A549 (cell line): ENCODE data around the gene PTPRN2. TPM values are rescaled to one million over a fixed set of nuclear protein-coding genes. Genes with fewer than 3 reads are reported as not detected.

Source experiments
- ATAC-seq, 2 experiments: fragments of 200-7000 bp in 1 of 2; fragments of >200 bp in 1 of 2; cut with Nextera tagmentation in 1 of 2; cut with Tn5 transposase in 1 of 2; 3 replicates each; pipeline versions ENCODE4 v1.8.0 to v1.9.1; 2018 to 2020; ENCODE audit warnings: mild to moderate bottlenecking in 1 of 2, moderate library complexity in 1 of 2
- CTCF ChIA-PET: fragments of 300-600 bp; sonication (Branson Sonifier 250); formaldehyde crosslinking; extraction: SDS; loops from one replicate; lab custom pipeline; 2021; ENCODE audit warnings: antibody characterized with exemption, inconsistent platforms; lab: Yijun Ruan, JAX
- POLR2A ChIA-PET: fragments of 350-600 bp; formaldehyde crosslinking; extraction: SDS; loops from one replicate; lab custom pipeline; 2021; ENCODE audit warnings: antibody characterized with exemption, inconsistent platforms; lab: Yijun Ruan, JAX
- DNase-seq, 2 experiments: peaks; one replicate each; pipeline versions ENCODE4 v3.0.0 to v3.0.0-alpha.2; 2011 to 2016; ENCODE audit warnings: low read depth in 1 of 2, low spot score in 1 of 2
- FAIRE-seq: peaks from 2 replicates; lab custom pipeline; 2011; peaks lifted over from hg19 to GRCh38; lab: Jason Lieb, UNC
- H3K27ac ChIP-seq, 2 experiments: fragments of >200 bp; sonication (Bioruptor Twin); formaldehyde crosslinking; 3 replicates each; pipeline ENCODE4 v1.5.1; 2016 to 2017
- H3K4me1 ChIP-seq: fragments of >200 bp; sonication (Bioruptor Twin); formaldehyde crosslinking; 3 replicates; pipeline ENCODE4 v1.6.1; 2016
- H3K4me2 ChIP-seq: fragments of >200 bp; sonication (Bioruptor Twin); formaldehyde crosslinking; 3 replicates; pipeline ENCODE4 v1.6.1; 2016
- H3K4me3 ChIP-seq: fragments of >200 bp; sonication (Bioruptor Twin); formaldehyde crosslinking; 3 replicates; pipeline ENCODE4 v1.5.1; 2016
- H3K9me3 ChIP-seq: fragments of >200 bp; sonication (Bioruptor Twin); formaldehyde crosslinking; 3 replicates; pipeline ENCODE4 v1.6.1; 2016
- ATOH8 ChIP-seq: fragments of 250-450 bp; sonication (Bioruptor Pico); IDR thresholded peaks from 2 replicates; pipeline ENCODE4 v1.5.0; 2020; ENCODE audit warnings: low read depth, mild to moderate bottlenecking, moderate library complexity
- BHLHE40 ChIP-seq: IDR thresholded peaks from 2 replicates; pipeline ENCODE4 v1.6.1; 2012; ENCODE audit warnings: low read depth, low read length, inconsistent platforms
- EHMT2 ChIP-seq: fragments of 200-600 bp; sonication (generic); IDR thresholded peaks from 2 replicates; pipeline ENCODE4 v1.6.1; 2016; ENCODE audit warnings: antibody characterized with exemption, low read depth, mild to moderate bottlenecking, moderate library complexity
- ELK1 ChIP-seq: fragments of 150-350 bp; IDR thresholded peaks from 2 replicates; pipeline ENCODE4 v1.6.1; 2014; ENCODE audit warnings: low read depth, mild to moderate bottlenecking, low read length
- EP300 ChIP-seq, 2 experiments: fragments of >200 bp; sonication (Bioruptor Twin); formaldehyde crosslinking; IDR thresholded peaks; 2 replicates in 1 of 2; 3 replicates in 1 of 2; pipeline ENCODE4 v1.6.1; 2016 to 2017
- HDAC2 ChIP-seq: fragments of 200-600 bp; sonication (generic); IDR thresholded peaks from 2 replicates; pipeline ENCODE4 v1.6.1; 2016
- HEYL ChIP-seq: fragments of 250-450 bp; sonication (Bioruptor Pico); IDR thresholded peaks from 2 replicates; pipeline ENCODE4 v1.8.0; 2021; ENCODE audit warnings: mild to moderate bottlenecking, moderate library complexity
- HMGXB4 ChIP-seq: fragments of 250-450 bp; sonication (Bioruptor Pico); IDR thresholded peaks from 2 replicates; pipeline ENCODE4 v1.5.0; 2021; ENCODE audit warnings: mild to moderate bottlenecking, moderate library complexity, borderline replicate concordance
- HOXB13 ChIP-seq: fragments of 250-450 bp; sonication (Bioruptor Pico); IDR thresholded peaks from 2 replicates; pipeline ENCODE4 v1.5.0; 2020; ENCODE audit warnings: low read depth, mild to moderate bottlenecking, moderate library complexity
- HOXB5 ChIP-seq: fragments of 250-450 bp; sonication (Bioruptor Pico); IDR thresholded peaks from 2 replicates; pipeline ENCODE4 v1.5.0; 2020; ENCODE audit warnings: mild to moderate bottlenecking, moderate library complexity
- JUN ChIP-seq, 2 experiments: fragments of >200 bp; sonication (Bioruptor Twin); formaldehyde crosslinking; IDR thresholded peaks; 2 replicates in 1 of 2; 3 replicates in 1 of 2; pipeline ENCODE4 v1.6.1; 2016 to 2017
- KDM1A ChIP-seq: fragments of 200-600 bp; sonication (generic); IDR thresholded peaks from 2 replicates; pipeline ENCODE4 v1.6.1; 2016; ENCODE audit warnings: low read depth, mild to moderate bottlenecking
- MAZ ChIP-seq: fragments of 150-350 bp; IDR thresholded peaks from 2 replicates; pipeline ENCODE4 v1.6.1; 2014; ENCODE audit warnings: antibody characterized with exemption, low read depth, low read length, borderline replicate concordance
- NR3C1 ChIP-seq: fragments of >200 bp; sonication (Bioruptor Twin); formaldehyde crosslinking; IDR thresholded peaks from 3 replicates; pipeline ENCODE4 v1.6.1; 2017
- POLR2A ChIP-seq: IDR thresholded peaks from 2 replicates; pipeline ENCODE4 v1.6.1; 2012; ENCODE audit warnings: mild to moderate bottlenecking, low read length
- RARB ChIP-seq: fragments of 250-450 bp; sonication (Bioruptor Pico); IDR thresholded peaks from 2 replicates; pipeline ENCODE4 v1.8.0; 2021; ENCODE audit warnings: mild to moderate bottlenecking, moderate library complexity
- RCOR1 ChIP-seq: fragments of 150-350 bp; IDR thresholded peaks from 2 replicates; pipeline ENCODE4 v1.6.1; 2014; ENCODE audit warnings: antibody characterized with exemption, low read length, low read depth
- RFX5 ChIP-seq: fragments of 450-650 bp; IDR thresholded peaks from 2 replicates; pipeline ENCODE4 v1.7.1; 2014; ENCODE audit warnings: antibody characterized with exemption, mild to moderate bottlenecking, moderate library complexity
- RNF2 ChIP-seq: fragments of 200-600 bp; sonication (generic); IDR thresholded peaks from 2 replicates; pipeline ENCODE4 v1.6.1; 2016; ENCODE audit warnings: low read depth, mild to moderate bottlenecking, antibody characterized with exemption, moderate library complexity, borderline replicate concordance
- SREBF2 ChIP-seq: fragments of 450-650 bp; IDR thresholded peaks from 2 replicates; pipeline ENCODE4 v1.6.1; 2014; ENCODE audit warnings: mild to moderate bottlenecking, moderate library complexity
- USF2 ChIP-seq: fragments of 450-650 bp; IDR thresholded peaks from 2 replicates; pipeline ENCODE4 v1.6.1; 2014; ENCODE audit warnings: antibody characterized with exemption
- whole genome bisulfite sequencing: methylation state at CpG from one replicate; pipeline ENCODE4 v1.1.6; 2017; ENCODE audit errors: missing lambda C conversion rate; 5-methylcytosine and 5-hydroxymethylcytosine counted together
- polyA plus RNA-seq, 4 experiments: library from polyadenylated mRNA; depleted of rRNA in 3 of 4; stranded (reverse); fragments of >200 nt; fragmentation: RNase III in 1 of 4; extraction: RNeasy Plus Mini Kit Qiagen cat#74134 plus additional on column Dnase treatment in 1 of 4; gene quantifications; 2 replicates in 3 of 4; 3 replicates in 1 of 4; pipeline ENCODE4 v1.2.3, GENCODE V29; 2011 to 2017

PTPRN2 gene
- polyA plus RNA-seq, 2 of the 4 experiments (the other 2 are of a cell fraction) = 0.41 to 1.2 TPM

GRCh38 chr7:157621131-157621681 is 966.4 kb downstream of the PTPRN2 start:
- no peak for DNase-seq

GRCh38 chr7:157620616-157621015 is 967.0 kb downstream of the PTPRN2 start:
- ChIA-PET CTCF (no interaction called here), POLR2A (no interaction called here)
- TF ChIP-seq ATOH8 (CRISPR knock-in tag) (no peak), BHLHE40 (no peak), POLR2A (no peak), RARB (CRISPR knock-in tag) (no peak), HMGXB4 (no peak), JUN (IDR thresholded peaks at IDR 0.05) (no peak), HEYL (CRISPR knock-in tag) (no peak), EHMT2 (no peak), RCOR1 (no peak), SREBF2 (no peak), HOXB5 (no peak), USF2 (no peak)
- DNase-seq (no peak), FAIRE-seq (no peak), ATAC-seq (no peak)
- Histone ChIP-seq H3K4me2 (no peak overlapping the region), H3K9me3 (no peaks in the 10 kb centered on the region), H3K4me3 (no peak overlapping the region), H3K27ac (no peak overlapping the region), H3K4me1 (no peaks in the 10 kb centered on the region)
- 39% methylated on average over 7 of the region's 11 CpGs for WGBS

More at GRCh38 chr7:157621131-157621681, 966.4 kb downstream of the PTPRN2 start:
- Histone ChIP-seq H3K27ac (no peak overlapping the region), H3K4me3 (no peak overlapping the region), H3K9me3 (no peaks in the 10 kb centered on the region), H3K4me1 (no peaks in the 10 kb centered on the region), H3K4me2 (no peak overlapping the region)
- POLR2A ChIA-PET = no interaction called here
- CTCF ChIA-PET = no interaction called here
- 55% methylated on average over 30 of the region's 33 CpGs for WGBS
- no peak for TF ChIP-seq NR3C1
- TF ChIP-seq ELK1 = no peak
- TF ChIP-seq EP300 (IDR thresholded peaks at IDR 0.05) = no peak
- TF ChIP-seq HDAC2 = no peak
- no peak for TF ChIP-seq ATOH8 (CRISPR knock-in tag)
- TF ChIP-seq RFX5 = no peak
- TF ChIP-seq HOXB13 (CRISPR knock-in tag) = no peak
- no peak for TF ChIP-seq KDM1A
- TF ChIP-seq JUN (IDR thresholded peaks at IDR 0.05) = no peak
- no peak for TF ChIP-seq MAZ
- no peak for TF ChIP-seq RNF2
- no peak for TF ChIP-seq EHMT2
- no peak; a peak in 1 of 6 replicates for ATAC-seq
- FAIRE-seq = no peak
